ENCODE measurements around the gene SOX15. TPM values are rescaled to one million over a fixed set of nuclear protein-coding genes. Genes with fewer than 3 reads are reported as not detected.

SOX15 gene
- total RNA-seq, 4 donors from 2014 or later: 3.1 to 6.9 (median 5.0) TPM

GRCh38 chr17:7631398-7632380 lies 41.8 kb upstream of the SOX15 start:
- Histone ChIP-seq H3K27me3 (no peaks in the 10 kb centered on the region), H3K27ac (no peak overlapping the region), H3K4me1 (peaks cover 0 to 11% (median 4%) of the 10 kb centered on the region in 4 donors), H3K36me3 (no peaks in the 10 kb centered on the region), H3K9me3 (no peaks in the 10 kb centered on the region), H3K4me3 (no peak overlapping the region)
- no peak for DNase-seq (ENCODE audit: low spot score in 2 of 2)
- WGBS, 2 donors: 80 to 84% methylated on average over 11 of the region's 11 CpGs
- TF ChIP-seq POLR2A (IDR thresholded peaks at IDR 0.05): no peak
- no peak for TF ChIP-seq EP300 (IDR thresholded peaks at IDR 0.05)
- no peak for TF ChIP-seq CTCF (IDR thresholded peaks at IDR 0.05)

GRCh38 chr17:7629939-7630571 lies 40.2 kb upstream of the SOX15 start, which contains the start of gene SHBG:
Gene SHBG, plus strand, starts transcription at chr17:7630135. Its CDS starts 38 bp downstream, at chr17:7630173.
- WGBS, 2 donors: 46 to 57% methylated on average over 13 of the region's 13 CpGs

GRCh38 chr17:7627250-7628121 lies 37.6 kb upstream of the SOX15 start, which contains the start of gene SAT2:
Gene SAT2, minus strand, starts transcription at chr17:7627821. Its CDS starts 186 bp downstream, at chr17:7627635.
- DNase-seq (ENCODE audit: low spot score in 2 of 2): peak; percentile 91 to 94
- 1% methylated on average over 39 to 54 of the region's 54 CpGs for WGBS, 2 donors
- Histone ChIP-seq H3K9me3 (no peaks in the 10 kb centered on the region), H3K27me3 (no peaks in the 10 kb centered on the region), H3K4me1 (peaks cover 0 to 16% (median 6%) of the 10 kb centered on the region in 4 donors), H3K36me3 (peaks cover 0 to 14% (median 0%) of the 10 kb centered on the region in 3 donors), H3K27ac (peak within 1 kb of the TSS; percentile 81 to 98 (median 96)), H3K4me3 (peak within 1 kb of the TSS; percentile 70 to 88 (median 82))
- peak; percentile 74 to 92 for TF ChIP-seq POLR2A (IDR thresholded peaks at IDR 0.05)
- peak in 2 of 5 experiments; percentile 20 to 22 for TF ChIP-seq CTCF (IDR thresholded peaks at IDR 0.05)
- peak; percentile 12 to 91 for TF ChIP-seq EP300 (IDR thresholded peaks at IDR 0.05)

More at GRCh38 chr17:7629939-7630571, 40.2 kb upstream of the SOX15 start, which contains the start of gene SHBG:
- H3K4me3 ChIP-seq: no peak within 1 kb of the TSS
- TF ChIP-seq POLR2A (IDR thresholded peaks at IDR 0.05) (no peak), CTCF (IDR thresholded peaks at IDR 0.05) (no peak), EP300 (IDR thresholded peaks at IDR 0.05) (no peak)
- H3K27ac ChIP-seq: no peak within 1 kb of the TSS
- peaks cover 0 to 14% (median 0%) of the 10 kb centered on the region in 3 donors for H3K36me3 ChIP-seq
- peaks cover 0 to 16% (median 6%) of the 10 kb centered on the region in 4 donors for H3K4me1 ChIP-seq
- no peaks in the 10 kb centered on the region for H3K27me3 ChIP-seq
- no peak for DNase-seq (ENCODE audit: low spot score in 2 of 2)
- H3K9me3 ChIP-seq: no peaks in the 10 kb centered on the region

GRCh38 chr17:7626956-7627249 lies 37.0 kb upstream of the SOX15 start:
- H3K36me3 ChIP-seq: peaks cover 0 to 14% (median 0%) of the 10 kb centered on the region in 3 donors
- H3K4me1 ChIP-seq: peaks cover 0 to 16% (median 6%) of the 10 kb centered on the region in 4 donors
- peak overlapping the region; percentile 81 to 98 (median 96) for H3K27ac ChIP-seq
- H3K4me3 ChIP-seq: peak overlapping the region; percentile 70 to 88 (median 82)
- H3K9me3 ChIP-seq: no peaks in the 10 kb centered on the region
- TF ChIP-seq EP300 (IDR thresholded peaks at IDR 0.05) (no peak), CTCF (IDR thresholded peaks at IDR 0.05) (no peak), POLR2A (IDR thresholded peaks at IDR 0.05) (no peak)
- no peak for DNase-seq (ENCODE audit: low spot score in 2 of 2)
- H3K27me3 ChIP-seq: no peaks in the 10 kb centered on the region
- WGBS, 2 donors: 15 to 22% methylated on average over 6 of the region's 6 CpGs
